ENCODE results near the gene LRRC3C. TPM values are rescaled to one million over a fixed set of nuclear protein-coding genes. Genes with fewer than 3 reads are reported as not detected.

The LRRC3C gene
- total RNA-seq, 2 donors from 2014 or later = not detected

GRCh38 chr17:39913989-39914388 is 13.5 kb upstream of the LRRC3C start:
- DNase-seq (ENCODE audit: low spot score) (no peak), ATAC-seq (ENCODE audit: insufficient number of reproducible peaks, low FRiP score, low read depth) (no peak)
- H3K27ac ChIP-seq = no peak overlapping the region
- H3K4me3 ChIP-seq = no peak overlapping the region
- no peak for TF ChIP-seq CTCF (IDR thresholded peaks at IDR 0.05)
- no peaks in the 10 kb centered on the region for H3K27me3 ChIP-seq (replicated peaks; ENCODE audit: insufficient read depth)
- no peaks in the 10 kb centered on the region for H3K9me3 ChIP-seq
- H3K36me3 ChIP-seq = peaks cover 2% of the 10 kb centered on the region
- H3K4me1 ChIP-seq (ENCODE audit: control insufficient read depth in 1 of 2, low read depth in 2 of 2) = no peaks in the 10 kb centered on the region

GRCh38 chr17:39915559-39915958 is 12.0 kb upstream of the LRRC3C start:
- Histone ChIP-seq H3K27me3 (replicated peaks; ENCODE audit: insufficient read depth) (no peaks in the 10 kb centered on the region), H3K4me1 (ENCODE audit: control insufficient read depth in 1 of 2, low read depth in 2 of 2) (no peaks in the 10 kb centered on the region), H3K27ac (no peak overlapping the region), H3K4me3 (no peak overlapping the region), H3K36me3 (peaks cover 14% of the 10 kb centered on the region), H3K9me3 (no peaks in the 10 kb centered on the region)
- no peak for DNase-seq (ENCODE audit: low spot score)
- ATAC-seq (ENCODE audit: insufficient number of reproducible peaks, low FRiP score, low read depth) = no peak
- no peak for TF ChIP-seq CTCF (IDR thresholded peaks at IDR 0.05)

GRCh38 chr17:39916918-39917317 is 10.6 kb upstream of the LRRC3C start:
- H3K27ac ChIP-seq = no peak overlapping the region
- no peaks in the 10 kb centered on the region for H3K4me1 ChIP-seq (ENCODE audit: control insufficient read depth in 1 of 2, low read depth in 2 of 2)
- no peak for TF ChIP-seq CTCF (IDR thresholded peaks at IDR 0.05)
- ATAC-seq (ENCODE audit: insufficient number of reproducible peaks, low FRiP score, low read depth) = no peak
- peaks cover 17% of the 10 kb centered on the region for H3K36me3 ChIP-seq
- no peak overlapping the region for H3K4me3 ChIP-seq
- no peaks in the 10 kb centered on the region for H3K27me3 ChIP-seq (replicated peaks; ENCODE audit: insufficient read depth)
- no peak for DNase-seq (ENCODE audit: low spot score)
- H3K9me3 ChIP-seq = no peaks in the 10 kb centered on the region

- H3K36me3 ChIP-seq = peaks cover 34% of the 10 kb centered on the region
- DNase-seq (ENCODE audit: low spot score) = no peak
Measured at GRCh38 chr17:39919087-39919683, 8.3 kb upstream of the LRRC3C start.

More at GRCh38 chr17:39919087-39919683, 8.3 kb upstream of the LRRC3C start:
- no peak for ATAC-seq (ENCODE audit: insufficient number of reproducible peaks, low FRiP score, low read depth)
- Histone ChIP-seq H3K27me3 (replicated peaks; ENCODE audit: insufficient read depth) (no peaks in the 10 kb centered on the region), H3K4me3 (no peak overlapping the region), H3K27ac (no peak overlapping the region), H3K4me1 (ENCODE audit: control insufficient read depth in 1 of 2, low read depth in 2 of 2) (no peaks in the 10 kb centered on the region), H3K9me3 (no peaks in the 10 kb centered on the region)
- no peak for TF ChIP-seq CTCF (IDR thresholded peaks at IDR 0.05)

Data from thoracic aorta (tissue), 2 donors.